Activated CD4-positive, alpha-beta memory T cell treated with anti-CD3 and anti-CD28 coated beads for 36 hours (primary cell): ENCODE data around the gene MFAP4. TPM values are rescaled to one million over a fixed set of nuclear protein-coding genes. Genes with fewer than 3 reads are reported as not detected.
A peak's percentile ranks its signal among the peaks of the same experiment; 100 is the strongest.

ENCODE experiments used
- CTCF ChIA-PET: fragments of 350-600 bp; sonication (Branson Sonifier 250); formaldehyde crosslinking; loops from one replicate; lab custom pipeline; 2021; ENCODE audit warnings: antibody characterized with exemption, inconsistent platforms; lab: Charles Lee
- POLR2A ChIA-PET: fragments of 350-600 bp; sonication (Branson Sonifier 250); formaldehyde crosslinking; loops from one replicate; lab custom pipeline; 2021; ENCODE audit warnings: antibody characterized with exemption; lab: Charles Lee
- DNase-seq: peaks from one replicate; pipeline ENCODE4 v3.0.0-alpha.2; 2020
- H3K27ac Mint-ChIP-seq: one replicate; pipeline ENCODE4 v1.8.0; 2021; ENCODE audit warnings: mixed read lengths
- H3K27me3 Mint-ChIP-seq: one replicate; pipeline ENCODE4 v1.8.0; 2021; ENCODE audit warnings: mixed read lengths
- H3K36me3 Mint-ChIP-seq: one replicate; pipeline ENCODE4 v1.8.0; 2021; ENCODE audit warnings: mixed read lengths
- H3K4me1 Mint-ChIP-seq: one replicate; pipeline ENCODE4 v1.8.0; 2021; ENCODE audit warnings: low read depth, mixed read lengths
- H3K4me3 Mint-ChIP-seq: one replicate; pipeline ENCODE4 v1.8.0; 2021; ENCODE audit warnings: mild to moderate bottlenecking, mixed read lengths
- H3K9me3 Mint-ChIP-seq: one replicate; pipeline ENCODE4 v1.8.0; 2021; ENCODE audit warnings: mixed read lengths
- intact Hi-C: fragments of 100-400 bp; cut with micrococcal nuclease; formaldehyde crosslinking; loops from one replicate; pipeline ENCODE4 v1.15.1; 2023
- total RNA-seq, 2 experiments: library from RNA; stranded (reverse); gene quantifications; one replicate each; pipeline ENCODE4 v1.2.3, GENCODE V29; 2021

Gene MFAP4
- total RNA-seq, 2 experiments from 2014 or later: not detected

DNA sequence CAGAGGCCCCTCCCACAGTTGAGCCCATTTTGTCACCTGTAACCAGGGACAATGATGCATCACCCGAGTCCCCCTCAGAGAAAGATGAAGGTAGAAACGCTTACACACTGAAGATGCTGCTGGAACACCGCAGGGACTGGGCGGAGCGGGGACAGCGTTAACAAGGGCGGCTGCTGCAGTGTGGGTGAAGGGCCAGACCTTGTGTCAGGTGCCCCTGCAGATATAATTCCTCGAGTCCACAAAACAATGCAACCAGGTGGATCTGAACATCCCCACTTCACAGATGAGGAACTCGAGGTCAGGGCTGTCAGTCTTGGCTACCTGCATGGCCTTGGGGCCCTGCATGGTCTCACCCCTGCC, 15.0 kb downstream of the MFAP4 start:
- POLR2A ChIA-PET: no interaction called here

GRCh38 chr17:19371259-19372010, 15.6 kb downstream of the MFAP4 start:
- CTCF ChIA-PET: interaction anchor here (0.7 to 1.8 kb wide), 2 partner anchors 9 to 76 kb away, joined by 4 to 9 read pairs; partner anchors contain the start of gene B9D1
- Mint-ChIP-seq H3K4me3 (no peak overlapping the region), H3K4me1 (peaks cover 43% of the 10 kb centered on the region), H3K27ac (no peak overlapping the region), H3K9me3 (no peaks in the 10 kb centered on the region), H3K36me3 (no peaks in the 10 kb centered on the region), H3K27me3 (no peaks in the 10 kb centered on the region)
- intact Hi-C loops: no loop called here
- POLR2A ChIA-PET: no interaction called here
- DNase-seq: no peak

More for the DNA sequence above, 15.0 kb downstream of the MFAP4 start:
- Mint-ChIP-seq H3K36me3 (no peaks in the 10 kb centered on the region), H3K27me3 (no peaks in the 10 kb centered on the region), H3K4me1 (peaks cover 46% of the 10 kb centered on the region), H3K4me3 (no peak overlapping the region), H3K27ac (no peak overlapping the region), H3K9me3 (no peaks in the 10 kb centered on the region)
- CTCF ChIA-PET: interaction anchor here (0.7 to 1.8 kb wide), 2 partner anchors 9 to 76 kb away, joined by 4 to 9 read pairs; partner anchors contain the start of gene B9D1
- DNase-seq: no peak
- intact Hi-C loops: no loop called here

DNA sequence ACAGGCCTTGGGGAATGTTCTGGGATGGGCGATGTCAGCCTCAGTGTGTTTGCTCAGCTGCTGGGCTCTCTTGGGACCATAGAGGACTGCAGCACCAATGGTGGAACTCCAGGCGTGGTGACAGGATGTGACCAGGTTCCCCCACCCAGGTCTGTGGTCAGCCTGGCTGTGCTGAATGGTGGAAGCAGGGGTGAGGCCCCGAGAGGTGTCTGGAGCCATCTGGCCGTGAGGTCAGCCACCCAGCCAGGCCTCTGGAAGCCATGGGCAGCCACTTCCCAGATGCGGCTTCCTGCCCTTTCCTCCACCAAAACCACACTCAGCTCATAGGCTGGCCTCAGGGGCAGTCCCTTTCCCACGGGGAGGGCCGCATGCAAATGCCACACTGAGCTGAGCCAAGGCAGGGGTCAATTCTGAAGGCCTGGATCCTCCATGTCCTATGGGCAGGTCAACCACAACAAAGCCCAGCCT, 16.5 kb downstream of the MFAP4 start:
- Mint-ChIP-seq H3K27me3 (no peaks in the 10 kb centered on the region), H3K36me3 (no peaks in the 10 kb centered on the region), H3K27ac (peak overlapping the region; percentile 55), H3K9me3 (no peaks in the 10 kb centered on the region), H3K4me1 (peaks cover 37% of the 10 kb centered on the region), H3K4me3 (no peak overlapping the region)
- intact Hi-C loops: no loop called here
- CTCF ChIA-PET: interaction anchor here (0.7 to 1.5 kb wide), 2 partner anchors 76 to 407 kb away, joined by 3 read pairs; no protein-coding TSS in a partner anchor
- POLR2A ChIA-PET: no interaction called here
- DNase-seq: peak; percentile 48

- Mint-ChIP-seq H3K4me3 (no peak overlapping the region), H3K27me3 (no peaks in the 10 kb centered on the region), H3K9me3 (no peaks in the 10 kb centered on the region), H3K36me3 (no peaks in the 10 kb centered on the region), H3K27ac (peak overlapping the region; percentile 55), H3K4me1 (peaks cover 37% of the 10 kb centered on the region)
- CTCF ChIA-PET: interaction anchor here (0.7 to 1.5 kb wide), 2 partner anchors 77 to 407 kb away, joined by 3 read pairs; no protein-coding TSS in a partner anchor
- POLR2A ChIA-PET: no interaction called here
- DNase-seq: peak; percentile 43
- intact Hi-C loops: no loop called here
Measured at GRCh38 chr17:19369846-19370492, 17.0 kb downstream of the MFAP4 start.

- DNase-seq: no peak
- Mint-ChIP-seq H3K27ac (no peak overlapping the region), H3K27me3 (no peaks in the 10 kb centered on the region), H3K4me3 (no peak overlapping the region), H3K4me1 (peaks cover 37% of the 10 kb centered on the region), H3K36me3 (no peaks in the 10 kb centered on the region), H3K9me3 (no peaks in the 10 kb centered on the region)
- CTCF ChIA-PET: interaction anchor here (1.5 kb wide), 1 partner anchor 77 kb away, joined by 3 read pairs; no protein-coding TSS in a partner anchor
- POLR2A ChIA-PET: no interaction called here
- intact Hi-C loops: no loop called here
Measured at GRCh38 chr17:19369107-19369778, 17.7 kb downstream of the MFAP4 start.

- no peaks in the 10 kb centered on the region for H3K9me3 Mint-ChIP-seq
- H3K4me1 Mint-ChIP-seq: peaks cover 37% of the 10 kb centered on the region
- no peaks in the 10 kb centered on the region for H3K27me3 Mint-ChIP-seq
- H3K4me3 Mint-ChIP-seq: no peak overlapping the region
- POLR2A ChIA-PET: no interaction called here
- no peaks in the 10 kb centered on the region for H3K36me3 Mint-ChIP-seq
- intact Hi-C loops: no loop called here
- DNase-seq: no peak
- H3K27ac Mint-ChIP-seq: no peak overlapping the region
- CTCF ChIA-PET: no interaction called here
Measured at GRCh38 chr17:19368229-19368628, 18.8 kb downstream of the MFAP4 start.

DNA sequence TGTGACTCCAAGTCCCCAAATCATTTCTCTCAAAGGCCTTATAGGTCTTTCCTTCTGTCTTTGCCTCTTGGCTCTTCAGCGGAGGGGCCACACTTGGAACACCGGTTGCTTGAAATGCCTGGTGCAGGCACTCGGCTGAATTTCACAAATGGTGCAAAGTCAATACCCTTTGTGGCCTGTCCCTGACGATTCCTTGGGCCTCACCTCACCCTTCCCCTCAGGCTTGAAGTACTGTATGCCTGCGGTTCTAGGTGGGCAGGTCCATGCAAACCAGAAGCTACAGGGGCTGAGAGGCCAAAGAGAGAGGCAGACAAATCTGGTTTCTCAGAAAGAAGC, 20.4 kb downstream of the MFAP4 start:
- H3K27ac Mint-ChIP-seq: no peak overlapping the region
- intact Hi-C loops: no loop called here
- H3K27me3 Mint-ChIP-seq: no peaks in the 10 kb centered on the region
- H3K36me3 Mint-ChIP-seq: no peaks in the 10 kb centered on the region
- no peaks in the 10 kb centered on the region for H3K9me3 Mint-ChIP-seq
- POLR2A ChIA-PET: no interaction called here
- no peak for DNase-seq
- H3K4me1 Mint-ChIP-seq: peaks cover 31% of the 10 kb centered on the region
- H3K4me3 Mint-ChIP-seq: no peak overlapping the region
- CTCF ChIA-PET: interaction anchor here (4.9 kb wide), 1 partner anchor 12 kb away, joined by 82 read pairs; the partner anchor contains the start of gene MAPK7

GRCh38 chr17:19365833-19366636, 21.0 kb downstream of the MFAP4 start:
- Mint-ChIP-seq H3K27me3 (no peaks in the 10 kb centered on the region), H3K4me3 (no peak overlapping the region), H3K36me3 (no peaks in the 10 kb centered on the region), H3K4me1 (peaks cover 30% of the 10 kb centered on the region), H3K27ac (no peak overlapping the region), H3K9me3 (no peaks in the 10 kb centered on the region)
- intact Hi-C loops: no loop called here
- ChIA-PET POLR2A (interaction anchor here (1.8 kb wide), 1 partner anchor 12 kb away, joined by 6 read pairs; the partner anchor contains the start of gene MAPK7), CTCF (interaction anchor here (1.9 to 5.9 kb wide), 3 partner anchors 12 to 397 kb away, joined by 11 to 164 read pairs (median 82); partner anchors contain the start of gene MAPK7)
- DNase-seq: no peak

GRCh38 chr17:19365499-19365817, 21.5 kb downstream of the MFAP4 start:
- Mint-ChIP-seq H3K36me3 (no peaks in the 10 kb centered on the region), H3K4me3 (no peak overlapping the region), H3K4me1 (peaks cover 24% of the 10 kb centered on the region), H3K9me3 (no peaks in the 10 kb centered on the region), H3K27ac (no peak overlapping the region), H3K27me3 (no peaks in the 10 kb centered on the region)
- no peak for DNase-seq
- CTCF ChIA-PET: interaction anchor here (1.9 to 5.9 kb wide), 3 partner anchors 13 to 397 kb away, joined by 11 to 164 read pairs (median 82); partner anchors contain the start of gene MAPK7
- POLR2A ChIA-PET: interaction anchor here (1.8 kb wide), 1 partner anchor 12 kb away, joined by 6 read pairs; the partner anchor contains the start of gene MAPK7
- intact Hi-C loops: no loop called here

GRCh38 chr17:19364699-19365498, 22.1 kb downstream of the MFAP4 start:
- CTCF ChIA-PET: interaction anchor here (1.0 to 5.9 kb wide), 4 partner anchors 11 to 398 kb away, joined by 3 to 164 read pairs (median 46); partner anchors contain the start of gene MAPK7
- Mint-ChIP-seq H3K4me3 (no peak overlapping the region), H3K9me3 (no peaks in the 10 kb centered on the region), H3K27ac (no peak overlapping the region), H3K27me3 (no peaks in the 10 kb centered on the region), H3K36me3 (no peaks in the 10 kb centered on the region), H3K4me1 (peaks cover 19% of the 10 kb centered on the region)
- DNase-seq: no peak
- intact Hi-C loops: loop anchor here (5.0 kb wide), 2 partner anchors 142 to 402 kb away; no protein-coding TSS in a partner anchor
- POLR2A ChIA-PET: interaction anchor here (1.8 kb wide), 1 partner anchor 13 kb away, joined by 6 read pairs; the partner anchor contains the start of gene MAPK7
